IPS-18a (cell line): ENCODE results near the gene KLHL30.
"Not testable (repeated sequence)": the region's sequence is repeated elsewhere in the genome, so short reads cannot be mapped to it uniquely, and the experiment has no call there.

Experiments
- H3K27ac ChIP-seq: one replicate; pipeline ENCODE4 v1.5.1; 2013; ENCODE audit warnings: low read length
- H3K27me3 ChIP-seq: one replicate; pipeline ENCODE4 v1.6.1; 2013; ENCODE audit warnings: mild to moderate bottlenecking, low read length; ENCODE audit not compliant: control insufficient read depth, insufficient read depth
- H3K36me3 ChIP-seq: one replicate; pipeline ENCODE4 v1.6.1; 2013; ENCODE audit warnings: low read depth, low read length; ENCODE audit not compliant: control insufficient read depth
- H3K4me1 ChIP-seq: one replicate; pipeline ENCODE4 v1.6.1; 2013; ENCODE audit warnings: low read depth, low read length; ENCODE audit not compliant: control insufficient read depth
- H3K4me3 ChIP-seq: one replicate; pipeline ENCODE4 v1.5.1; 2013; ENCODE audit warnings: low read length
- H3K9ac ChIP-seq: one replicate; pipeline ENCODE4 v1.6.1; 2013; ENCODE audit warnings: mild to moderate bottlenecking, low read length, moderate library complexity
- H3K9me3 ChIP-seq: one replicate; pipeline ENCODE4 v1.6.1; 2013; ENCODE audit warnings: low read depth, low read length; ENCODE audit not compliant: control insufficient read depth

The KLHL30 gene

GRCh38 chr2:238168196-238169047 lies 30.0 kb downstream of the KLHL30 start:
- Histone ChIP-seq H3K4me1 (no peaks in the 10 kb centered on the region), H3K27ac (no peak overlapping the region), H3K9me3 (no peaks in the 10 kb centered on the region), H3K9ac (no peak overlapping the region), H3K27me3 (peaks cover 17% of the 10 kb centered on the region), H3K36me3 (peaks cover 21% of the 10 kb centered on the region), H3K4me3 (no peak overlapping the region)

GRCh38 chr2:238169048-238169707 lies 30.7 kb downstream of the KLHL30 start:
- Histone ChIP-seq H3K9ac (no peak overlapping the region), H3K27ac (no peak overlapping the region), H3K4me3 (no peak overlapping the region), H3K4me1 (no peaks in the 10 kb centered on the region), H3K27me3 (peaks cover 9% of the 10 kb centered on the region), H3K9me3 (no peaks in the 10 kb centered on the region), H3K36me3 (peaks cover 28% of the 10 kb centered on the region)

GRCh38 chr2:238169708-238170251 lies 31.3 kb downstream of the KLHL30 start:
- no peak overlapping the region for H3K27ac ChIP-seq
- peaks cover 31% of the 10 kb centered on the region for H3K36me3 ChIP-seq
- H3K4me1 ChIP-seq = no peaks in the 10 kb centered on the region
- H3K4me3 ChIP-seq = no peak overlapping the region
- no peaks in the 10 kb centered on the region for H3K9me3 ChIP-seq
- peaks cover 3% of the 10 kb centered on the region for H3K27me3 ChIP-seq
- H3K9ac ChIP-seq = no peak overlapping the region

GRCh38 chr2:238170386-238171071 lies 32.1 kb downstream of the KLHL30 start:
- H3K27me3 ChIP-seq = no peaks in the 10 kb centered on the region

GRCh38 chr2:238171072-238171431 lies 32.6 kb downstream of the KLHL30 start:
- H3K27ac ChIP-seq, H3K4me1 ChIP-seq: not testable (repeated sequence)
- peaks cover 31% of the 10 kb centered on the region for H3K36me3 ChIP-seq

More at GRCh38 chr2:238170386-238171071, 32.1 kb downstream of the KLHL30 start:
- peaks cover 31% of the 10 kb centered on the region for H3K36me3 ChIP-seq
- no peaks in the 10 kb centered on the region for H3K9me3 ChIP-seq
- no peaks in the 10 kb centered on the region for H3K4me1 ChIP-seq
- H3K4me3 ChIP-seq = no peak overlapping the region
- H3K27ac ChIP-seq = no peak overlapping the region
- no peak overlapping the region for H3K9ac ChIP-seq

GRCh38 chr2:238171575-238172187 lies 33.2 kb downstream of the KLHL30 start:
- no peak overlapping the region for H3K27ac ChIP-seq
- H3K4me1 ChIP-seq = no peaks in the 10 kb centered on the region
- H3K36me3 ChIP-seq = peaks cover 35% of the 10 kb centered on the region
- H3K27me3 ChIP-seq = no peaks in the 10 kb centered on the region
- H3K9ac ChIP-seq = no peak overlapping the region
- no peak overlapping the region for H3K4me3 ChIP-seq
- H3K9me3 ChIP-seq = no peaks in the 10 kb centered on the region

More at GRCh38 chr2:238171072-238171431, 32.6 kb downstream of the KLHL30 start:
- H3K27me3 ChIP-seq, H3K9ac ChIP-seq, H3K4me3 ChIP-seq, H3K9me3 ChIP-seq: not testable (repeated sequence)

- no peaks in the 10 kb centered on the region for H3K27me3 ChIP-seq
- H3K36me3 ChIP-seq = peaks cover 41% of the 10 kb centered on the region
- H3K27ac ChIP-seq = no peak overlapping the region
- H3K4me3 ChIP-seq = no peak overlapping the region
- no peaks in the 10 kb centered on the region for H3K4me1 ChIP-seq
- no peak overlapping the region for H3K9ac ChIP-seq
- no peaks in the 10 kb centered on the region for H3K9me3 ChIP-seq
Observed at GRCh38 chr2:238172439-238172838, 34.0 kb downstream of the KLHL30 start.

- Histone ChIP-seq H3K4me1 (no peaks in the 10 kb centered on the region), H3K36me3 (peaks cover 52% of the 10 kb centered on the region), H3K4me3 (no peak overlapping the region), H3K9me3 (no peaks in the 10 kb centered on the region), H3K27ac (no peak overlapping the region), H3K9ac (no peak overlapping the region), H3K27me3 (no peaks in the 10 kb centered on the region)
Observed at GRCh38 chr2:238173692-238174091, 35.2 kb downstream of the KLHL30 start.

- Histone ChIP-seq H3K27me3 (no peaks in the 10 kb centered on the region), H3K4me3 (no peak overlapping the region), H3K36me3 (peaks cover 56% of the 10 kb centered on the region), H3K9me3 (no peaks in the 10 kb centered on the region), H3K9ac (no peak overlapping the region), H3K27ac (no peak overlapping the region), H3K4me1 (no peaks in the 10 kb centered on the region)
Observed at GRCh38 chr2:238174291-238174690, 35.8 kb downstream of the KLHL30 start.

GRCh38 chr2:238174701-238175100 lies 36.2 kb downstream of the KLHL30 start:
- H3K9ac ChIP-seq = no peak overlapping the region
- peaks cover 57% of the 10 kb centered on the region for H3K36me3 ChIP-seq

GRCh38 chr2:238176613-238177012 lies 38.1 kb downstream of the KLHL30 start:
- Histone ChIP-seq H3K27ac (no peak overlapping the region), H3K9me3 (no peaks in the 10 kb centered on the region), H3K9ac (no peak overlapping the region), H3K4me1 (no peaks in the 10 kb centered on the region), H3K4me3 (no peak overlapping the region), H3K27me3 (no peaks in the 10 kb centered on the region), H3K36me3 (peaks cover 63% of the 10 kb centered on the region)

More at GRCh38 chr2:238174701-238175100, 36.2 kb downstream of the KLHL30 start:
- H3K4me1 ChIP-seq = no peaks in the 10 kb centered on the region
- no peak overlapping the region for H3K27ac ChIP-seq
- no peaks in the 10 kb centered on the region for H3K9me3 ChIP-seq
- H3K4me3 ChIP-seq = no peak overlapping the region
- H3K27me3 ChIP-seq = no peaks in the 10 kb centered on the region
